Caco-2 (cell line): Measurements from ENCODE around the gene RETREG1. TPM values are rescaled to one million over a fixed set of nuclear protein-coding genes. Genes with fewer than 3 reads are reported as not detected.

Source experiments
- BruUV-seq: library from RNA; stranded (reverse); fragments of 400-500 nt; replicated peaks from 2 replicates; lab custom pipeline; 2021; lab: Mats Ljungman, UMichigan
- CTCF ChIA-PET: fragments of 300-600 bp; sonication (Branson Sonifier 250); formaldehyde crosslinking; loops from one replicate; lab custom pipeline; 2022; ENCODE audit warnings: antibody characterized with exemption; lab: Charles Lee
- POLR2A ChIA-PET: fragments of 300-600 bp; sonication (Branson Sonifier 250); formaldehyde crosslinking; loops from one replicate; lab custom pipeline; 2022; ENCODE audit warnings: antibody characterized with exemption; lab: Charles Lee
- DNase-seq, 2 experiments: peaks; one replicate each; pipeline versions ENCODE4 v3.0.0 to v3.0.0-alpha.2; 2020 to 2022
- H3K27me3 ChIP-seq: replicated peaks from 2 replicates; pipeline ENCODE4 v1.6.0; 2011; ENCODE audit warnings: low read length; ENCODE audit not compliant: control insufficient read depth, insufficient read depth
- H3K36me3 ChIP-seq: 2 replicates; pipeline ENCODE4 v1.5.1; 2011; ENCODE audit warnings: low read length; ENCODE audit not compliant: control insufficient read depth, insufficient read depth
- H3K4me1 ChIP-seq: fragments of 250-450 bp; sonication (Bioruptor Pico); 2 replicates; pipeline ENCODE4 v1.5.1; 2020; ENCODE audit warnings: mild to moderate bottlenecking
- H3K4me3 ChIP-seq: 2 replicates; pipeline ENCODE4 v1.5.1; 2011; ENCODE audit warnings: low read depth, mild to moderate bottlenecking, control low read depth, low read length
- H3K9me3 ChIP-seq: fragments of 250-450 bp; sonication (Bioruptor Pico); 2 replicates; pipeline ENCODE4 v1.5.1; 2020; ENCODE audit warnings: mild to moderate bottlenecking, moderate library complexity
- H3K27ac Mint-ChIP-seq: one replicate; pipeline ENCODE4 v1.8.0; 2022; ENCODE audit warnings: mixed read lengths; ENCODE audit not compliant: unreplicated experiment
- H3K27me3 Mint-ChIP-seq: one replicate; pipeline ENCODE4 v1.8.0; 2022; ENCODE audit warnings: mixed read lengths; ENCODE audit not compliant: insufficient read depth, unreplicated experiment
- H3K36me3 Mint-ChIP-seq: one replicate; pipeline ENCODE4 v1.8.0; 2022; ENCODE audit warnings: mild to moderate bottlenecking, mixed read lengths; ENCODE audit not compliant: insufficient read depth, unreplicated experiment
- H3K4me1 Mint-ChIP-seq: one replicate; pipeline ENCODE4 v1.8.0; 2022; ENCODE audit warnings: low read depth, mixed read lengths; ENCODE audit not compliant: unreplicated experiment
- H3K4me3 Mint-ChIP-seq: one replicate; pipeline ENCODE4 v1.8.0; 2022; ENCODE audit warnings: mild to moderate bottlenecking, moderate library complexity, mixed read lengths; ENCODE audit not compliant: unreplicated experiment
- H3K9me3 Mint-ChIP-seq: one replicate; pipeline ENCODE4 v1.8.0; 2022; ENCODE audit warnings: mixed read lengths; ENCODE audit not compliant: unreplicated experiment
- intact Hi-C: fragments of 100-400 bp; cut with micrococcal nuclease; formaldehyde crosslinking; loops from one replicate; pipeline ENCODE4 v1.10.0; 2022; ENCODE audit not compliant: unreplicated experiment
- total RNA-seq: library from RNA; stranded (reverse); gene quantifications from 2 replicates; pipeline ENCODE4 v1.2.3, GENCODE V29; 2022
- TF ChIP-seq, protein P1 (sequence below), 2 experiments: fragments of 200-600 bp in 1 of 2; IDR thresholded peaks; 1 replicate in 1 of 2; 2 replicates in 1 of 2; pipeline versions ENCODE4 v1.5.1 to v1.8.0; 2011 to 2022; ENCODE audit warnings: antibody characterized with exemption in 1 of 2, control low read depth in 1 of 2, inconsistent platforms in 1 of 2, low read depth in 1 of 2, low read length in 1 of 2, mild to moderate bottlenecking in 1 of 2, moderate library complexity in 1 of 2; ENCODE audit not compliant: insufficient read depth in 1 of 2, severe bottlenecking in 1 of 2, unreplicated experiment in 1 of 2

RETREG1 gene
- total RNA-seq, 1 experiment from 2014 or later, result 15.1 TPM

DNA sequence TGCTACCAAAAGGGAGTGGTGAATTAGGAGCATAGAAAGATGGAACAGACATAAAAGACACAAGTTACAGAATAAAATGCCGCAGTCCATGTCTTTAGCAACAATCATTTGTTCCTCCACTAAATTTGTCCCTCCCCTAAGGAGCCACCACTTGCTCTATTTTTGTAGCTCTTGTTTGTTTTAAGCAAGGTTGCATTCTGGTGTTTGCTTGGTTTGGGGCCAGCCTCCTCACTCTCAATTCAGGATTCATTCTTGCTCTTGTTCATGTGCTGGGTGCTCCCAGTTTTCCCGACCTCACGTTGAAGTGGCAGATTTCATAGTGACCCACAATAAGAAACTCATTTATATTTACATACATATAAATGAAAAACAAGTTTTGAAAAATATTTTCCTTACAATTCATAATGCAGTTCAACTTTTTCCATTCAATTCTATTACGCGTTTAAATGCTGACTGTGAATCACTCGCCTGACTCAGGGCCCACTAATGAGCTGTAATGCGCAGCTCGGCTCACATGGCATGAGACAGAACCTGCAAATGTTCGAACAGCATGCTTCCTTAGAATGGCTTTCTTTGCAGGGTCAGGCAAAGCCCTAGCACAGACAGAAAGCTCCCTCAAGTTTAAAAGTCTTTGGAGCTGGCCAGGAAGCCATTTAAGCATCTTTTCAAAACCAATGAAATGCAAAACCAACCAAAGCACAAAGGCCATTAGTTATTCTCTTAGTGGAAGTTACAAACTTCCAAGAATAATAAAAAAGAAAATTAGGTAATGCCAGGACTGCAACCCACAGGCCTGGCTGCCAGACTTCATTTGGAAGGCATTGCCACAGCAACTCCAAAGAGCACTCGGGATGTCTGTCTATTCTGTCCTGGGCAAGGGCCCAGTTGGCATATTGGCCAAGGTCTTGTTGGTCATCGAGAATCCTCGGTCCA, 41.7 kb downstream of the RETREG1 start:
- H3K36me3 ChIP-seq, result no peaks in the 10 kb centered on the region
- intact Hi-C loops, result no loop called here
- no TSS peak for BruUV-seq
- no peak overlapping the region for H3K4me3 Mint-ChIP-seq
- H3K27me3 ChIP-seq, result no peaks in the 10 kb centered on the region
- H3K4me1 Mint-ChIP-seq, result peaks cover 21% of the 10 kb centered on the region
- no peak overlapping the region for H3K4me3 ChIP-seq
- CTCF ChIA-PET, result no interaction called here
- H3K9me3 ChIP-seq, result no peaks in the 10 kb centered on the region
- H3K27me3 Mint-ChIP-seq, result no peaks in the 10 kb centered on the region
- TF ChIP-seq, protein P1, sequence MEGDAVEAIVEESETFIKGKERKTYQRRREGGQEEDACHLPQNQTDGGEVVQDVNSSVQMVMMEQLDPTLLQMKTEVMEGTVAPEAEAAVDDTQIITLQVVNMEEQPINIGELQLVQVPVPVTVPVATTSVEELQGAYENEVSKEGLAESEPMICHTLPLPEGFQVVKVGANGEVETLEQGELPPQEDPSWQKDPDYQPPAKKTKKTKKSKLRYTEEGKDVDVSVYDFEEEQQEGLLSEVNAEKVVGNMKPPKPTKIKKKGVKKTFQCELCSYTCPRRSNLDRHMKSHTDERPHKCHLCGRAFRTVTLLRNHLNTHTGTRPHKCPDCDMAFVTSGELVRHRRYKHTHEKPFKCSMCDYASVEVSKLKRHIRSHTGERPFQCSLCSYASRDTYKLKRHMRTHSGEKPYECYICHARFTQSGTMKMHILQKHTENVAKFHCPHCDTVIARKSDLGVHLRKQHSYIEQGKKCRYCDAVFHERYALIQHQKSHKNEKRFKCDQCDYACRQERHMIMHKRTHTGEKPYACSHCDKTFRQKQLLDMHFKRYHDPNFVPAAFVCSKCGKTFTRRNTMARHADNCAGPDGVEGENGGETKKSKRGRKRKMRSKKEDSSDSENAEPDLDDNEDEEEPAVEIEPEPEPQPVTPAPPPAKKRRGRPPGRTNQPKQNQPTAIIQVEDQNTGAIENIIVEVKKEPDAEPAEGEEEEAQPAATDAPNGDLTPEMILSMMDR (IDR thresholded peaks at IDR 0.05; ENCODE audit: insufficient read depth in 1 of 2, low read depth in 1 of 2, low read length in 1 of 2, severe bottlenecking in 1 of 2, unreplicated experiment in 1 of 2), result no peak
- no peak for DNase-seq
- H3K4me1 ChIP-seq, result peaks cover 3% of the 10 kb centered on the region
- H3K27ac Mint-ChIP-seq, result no peak overlapping the region
- POLR2A ChIA-PET, result no interaction called here
- no peaks in the 10 kb centered on the region for H3K36me3 Mint-ChIP-seq
- no peaks in the 10 kb centered on the region for H3K9me3 Mint-ChIP-seq

DNA sequence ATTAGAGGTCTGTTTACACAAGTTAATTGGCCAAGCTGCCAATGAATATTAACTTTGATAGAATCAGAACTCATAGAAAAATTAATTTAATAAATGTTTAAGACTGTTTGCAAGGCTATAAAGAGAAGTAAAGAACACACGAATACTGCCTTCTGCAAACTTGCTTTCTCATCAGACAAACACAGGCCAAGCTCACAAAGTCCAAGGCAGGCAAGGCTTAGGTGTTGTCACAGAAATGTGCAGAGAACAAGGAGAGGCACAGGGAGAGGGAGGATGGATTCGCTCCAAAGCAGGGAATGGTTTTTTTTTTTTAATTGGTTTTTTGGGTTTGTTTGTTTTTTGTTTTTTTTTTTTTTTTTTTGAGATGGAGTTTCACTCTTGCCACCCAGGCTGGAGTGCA, 43.4 kb downstream of the RETREG1 start:
- Histone ChIP-seq H3K27me3 (no peaks in the 10 kb centered on the region), H3K36me3 (no peaks in the 10 kb centered on the region; the same call in 1 of the 2 replicates), H3K9me3 (no peaks in the 10 kb centered on the region), H3K4me1 (peaks cover 3% of the 10 kb centered on the region), H3K4me3 (no peak overlapping the region)
- CTCF ChIA-PET, result interaction anchor here (0.8 kb wide), 1 partner anchor 90 kb away, joined by 3 read pairs; no protein-coding TSS in a partner anchor
- Mint-ChIP-seq H3K9me3 (peaks cover 8% of the 10 kb centered on the region), H3K27ac (peak overlapping the region; percentile 6), H3K36me3 (no peaks in the 10 kb centered on the region), H3K4me3 (peak overlapping the region; percentile 45), H3K27me3 (no peaks in the 10 kb centered on the region), H3K4me1 (peaks cover 12% of the 10 kb centered on the region)
- intact Hi-C loops, result loop anchor here (1.0 kb wide), 1 partner anchor 15 kb away; no protein-coding TSS in a partner anchor
- POLR2A ChIA-PET, result no interaction called here
- BruUV-seq, result no TSS peak
- TF ChIP-seq, protein P1 (IDR thresholded peaks at IDR 0.05; ENCODE audit: insufficient read depth in 1 of 2, low read depth in 1 of 2, low read length in 1 of 2, severe bottlenecking in 1 of 2, unreplicated experiment in 1 of 2), result no peak
- no peak for DNase-seq

DNA sequence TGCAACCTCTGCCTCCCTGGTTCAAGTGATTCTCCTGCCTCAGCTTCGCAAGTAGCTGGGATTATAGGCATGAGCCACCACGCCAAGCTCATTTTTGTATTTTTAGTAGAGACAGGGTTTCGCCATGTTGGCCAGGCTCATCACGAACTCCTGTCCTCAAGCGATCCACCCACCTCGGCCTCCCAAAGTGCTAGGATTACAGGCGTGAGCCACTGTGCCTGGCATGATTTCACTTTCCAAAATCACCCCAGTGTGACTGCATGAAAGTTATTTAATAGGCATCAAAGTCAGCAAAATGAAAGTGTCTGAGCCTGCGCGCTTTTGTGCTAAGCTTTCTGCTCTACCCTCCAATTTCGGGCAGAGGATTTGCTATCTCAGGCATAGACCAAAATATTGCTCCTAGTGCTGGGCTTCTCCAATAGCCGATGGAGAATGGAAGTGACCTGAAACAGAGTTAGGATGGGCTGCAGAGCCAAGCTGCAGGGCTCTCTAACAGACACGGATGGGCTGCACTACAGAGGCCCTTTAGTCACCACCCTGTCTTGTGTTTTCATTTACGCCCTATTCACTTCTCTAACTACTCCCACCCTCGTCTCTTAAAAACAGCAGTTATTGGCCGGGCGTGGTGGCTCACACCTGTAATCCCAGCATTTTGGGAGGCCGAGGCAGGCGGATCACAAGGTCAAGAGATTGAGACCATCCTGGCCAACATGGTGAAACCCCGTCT, 44.3 kb downstream of the RETREG1 start:
- H3K4me3 Mint-ChIP-seq, result no peak overlapping the region
- H3K36me3 Mint-ChIP-seq, result no peaks in the 10 kb centered on the region
- peaks cover 12% of the 10 kb centered on the region for H3K4me1 Mint-ChIP-seq
- DNase-seq, result no peak
- no peaks in the 10 kb centered on the region; the same call in 1 of the 2 replicates for H3K36me3 ChIP-seq
- H3K4me1 ChIP-seq, result peaks cover 3% of the 10 kb centered on the region
- H3K9me3 ChIP-seq, result no peaks in the 10 kb centered on the region
- intact Hi-C loops, result loop anchor here (1.0 kb wide), 1 partner anchor 16 kb away; no protein-coding TSS in a partner anchor
- ChIA-PET CTCF (no interaction called here), POLR2A (no interaction called here)
- TF ChIP-seq, protein P1 (IDR thresholded peaks at IDR 0.05; ENCODE audit: insufficient read depth in 1 of 2, low read depth in 1 of 2, low read length in 1 of 2, severe bottlenecking in 1 of 2, unreplicated experiment in 1 of 2), result no peak
- BruUV-seq, result no TSS peak
- no peak overlapping the region for H3K27ac Mint-ChIP-seq
- no peak overlapping the region for H3K4me3 ChIP-seq
- no peaks in the 10 kb centered on the region for H3K27me3 Mint-ChIP-seq
- H3K27me3 ChIP-seq, result no peaks in the 10 kb centered on the region
- H3K9me3 Mint-ChIP-seq, result peaks cover 8% of the 10 kb centered on the region
